HepG2 (cell line): Measurements from ENCODE around the gene TM9SF3. TPM values are rescaled to one million over a fixed set of nuclear protein-coding genes. Genes with fewer than 3 reads are reported as not detected.

Experiments used
- ATAC-seq: fragments of 200-7000 bp; cut with Tn5 transposase; 3 replicates; pipeline ENCODE4 v1.9.1; 2020; ENCODE audit warnings: mild to moderate bottlenecking, moderate library complexity
- BruUV-seq: library from RNA; stranded (reverse); fragments of 400-500 nt; replicated peaks from 2 replicates; lab custom pipeline; 2021; lab: Mats Ljungman, UMichigan
- CTCF ChIA-PET: fragments of 300-600 bp; formaldehyde crosslinking; extraction: SDS; loops from one replicate; lab custom pipeline; 2021; ENCODE audit warnings: low total read pairs, inconsistent platforms, low intra/inter-chr PET ratio; lab: Yijun Ruan, JAX
- POLR2A ChIA-PET: fragments of 350-600 bp; sonication (Branson Sonifier 250); formaldehyde crosslinking; loops from one replicate; lab custom pipeline; 2020; ENCODE audit warnings: antibody characterized with exemption, inconsistent platforms; lab: Yijun Ruan, JAX
- DNase-seq: peaks from one replicate; pipeline ENCODE4 v3.0.0-alpha.2; 2015; ENCODE audit warnings: low spot score
- FAIRE-seq: peaks from 3 replicates; lab custom pipeline; 2011; peaks lifted over from hg19 to GRCh38; lab: Jason Lieb, UNC
- H2AFZ ChIP-seq: one replicate; pipeline ENCODE4 v1.6.1; 2011; ENCODE audit warnings: low read length, inconsistent platforms
- H3K27ac ChIP-seq: fragments of 300-600 bp; 3 replicates; pipeline ENCODE4 v1.8.0; 2011; ENCODE audit warnings: mixed run types, mild to moderate bottlenecking, mixed read lengths, low read length, inconsistent platforms; ENCODE audit not compliant: insufficient read depth; ENCODE audit errors: extremely low read length
- H3K27me3 ChIP-seq, 2 experiments: fragments of 200-600 bp in 1 of 2; 2 replicates in 1 of 2; 3 replicates in 1 of 2; pipeline versions ENCODE4 v1.6.0 to v1.8.0; 2011; ENCODE audit warnings: low read length in 2 of 2, mild to moderate bottlenecking in 2 of 2, moderate library complexity in 2 of 2, inconsistent platforms in 1 of 2; ENCODE audit not compliant: insufficient read depth in 2 of 2, control insufficient read depth in 1 of 2
- H3K36me3 ChIP-seq, 2 experiments: fragments of 200-600 bp in 1 of 2; replicated peaks in 1 of 2; 2 replicates in 1 of 2; 3 replicates in 1 of 2; pipeline versions ENCODE4 v1.5.1 to v1.8.0; 2011; ENCODE audit warnings: low read length in 2 of 2, inconsistent platforms in 1 of 2; ENCODE audit not compliant: insufficient read depth in 2 of 2, control insufficient read depth in 1 of 2
- H3K4me1 ChIP-seq: 2 replicates; pipeline ENCODE4 v1.5.1; 2012; ENCODE audit warnings: low read length, inconsistent platforms; ENCODE audit not compliant: insufficient read depth
- H3K4me2 ChIP-seq: 2 replicates; pipeline ENCODE4 v1.6.0; 2011; ENCODE audit warnings: low read depth, low read length, inconsistent platforms
- H3K4me3 ChIP-seq, 3 experiments: fragments of 200-600 bp in 1 of 3; sonication (generic), shearing (Covaris generic) in 1 of 3; replicated peaks in 1 of 3; 2 replicates each; pipeline ENCODE4 v1.5.1; 2011 to 2016; ENCODE audit warnings: low read length in 3 of 3, inconsistent platforms in 2 of 3, low read depth in 2 of 3, mild to moderate bottlenecking in 2 of 3, control low read depth in 1 of 3, mixed read lengths in 1 of 3; ENCODE audit not compliant: insufficient read depth in 1 of 3
- H3K79me2 ChIP-seq: one replicate; pipeline ENCODE4 v1.6.1; 2011; ENCODE audit warnings: low read length, inconsistent platforms; ENCODE audit not compliant: insufficient read depth
- H3K9ac ChIP-seq: 2 replicates; pipeline ENCODE4 v1.6.0; 2011; ENCODE audit warnings: mild to moderate bottlenecking, low read depth, low read length, inconsistent platforms; ENCODE audit not compliant: insufficient read depth
- H3K9me3 ChIP-seq: 2 replicates; pipeline ENCODE4 v1.5.1; 2012; ENCODE audit warnings: mild to moderate bottlenecking, low read length
- H4K20me1 ChIP-seq: 2 replicates; pipeline ENCODE4 v1.6.0; 2011; ENCODE audit warnings: inconsistent platforms, mild to moderate bottlenecking, low read length, moderate library complexity; ENCODE audit not compliant: insufficient read depth
- AKNA ChIP-seq: sonication (generic); formaldehyde crosslinking; IDR thresholded peaks from 2 replicates; pipeline ENCODE4 v1.4.0; 2020; ENCODE audit warnings: missing genetic modification reagents, borderline replicate concordance
- CBX5 ChIP-seq: sonication (generic); formaldehyde crosslinking; IDR thresholded peaks from 2 replicates; pipeline ENCODE4 v1.4.0; 2020; ENCODE audit warnings: missing genetic modification reagents, borderline replicate concordance
- EEA1 ChIP-seq: sonication (generic); formaldehyde crosslinking; IDR thresholded peaks from 2 replicates; pipeline ENCODE4 v1.5.1; 2020; ENCODE audit warnings: mild to moderate bottlenecking, missing genetic modification reagents, borderline replicate concordance
- ELF1 ChIP-seq: sonication (generic); formaldehyde crosslinking; IDR thresholded peaks from 2 replicates; pipeline ENCODE4 v1.4.0; 2020; ENCODE audit warnings: missing genetic modification reagents
- FOXA3 ChIP-seq: IDR thresholded peaks from 2 replicates; pipeline ENCODE4 v1.6.1; 2016; ENCODE audit warnings: missing genetic modification reagents, missing compliant biosample characterization
- HCFC1 ChIP-seq: fragments of 150-350 bp; IDR thresholded peaks from 2 replicates; pipeline ENCODE4 v1.6.1; 2014; ENCODE audit warnings: low read depth, low read length
- HOXA9 ChIP-seq: sonication (generic); formaldehyde crosslinking; IDR thresholded peaks from 2 replicates; pipeline ENCODE4 v1.8.1; 2022; ENCODE audit warnings: missing genetic modification reagents, mild to moderate bottlenecking, moderate library complexity, borderline replicate concordance
- JUND ChIP-seq: sonication (generic); formaldehyde crosslinking; IDR thresholded peaks from 2 replicates; pipeline ENCODE4 v1.8.0; 2022; ENCODE audit warnings: mild to moderate bottlenecking, missing genetic modification reagents
- NAIF1 ChIP-seq: sonication (generic); formaldehyde crosslinking; IDR thresholded peaks from 2 replicates; pipeline ENCODE4 v1.5.0; 2020; ENCODE audit warnings: mild to moderate bottlenecking, missing genetic modification reagents, borderline replicate concordance
- NFRKB ChIP-seq: fragments of 450-650 bp; IDR thresholded peaks from 2 replicates; pipeline ENCODE4 v1.6.1; 2017
- PPARG ChIP-seq: conservative IDR thresholded peaks from 2 replicates; pipeline ENCODE4 v1.6.1; 2016; ENCODE audit warnings: missing biosample characterization, missing genetic modification reagents
- RELA ChIP-seq: sonication (generic); formaldehyde crosslinking; IDR thresholded peaks from 2 replicates; pipeline ENCODE4 v1.4.0; 2020; ENCODE audit warnings: missing genetic modification reagents
- RORA ChIP-seq: sonication (generic); formaldehyde crosslinking; IDR thresholded peaks from 2 replicates; pipeline ENCODE4 v1.5.0; 2020; ENCODE audit warnings: mild to moderate bottlenecking, missing genetic modification reagents, moderate library complexity
- SATB2 ChIP-seq: sonication (generic); formaldehyde crosslinking; IDR thresholded peaks from 2 replicates; pipeline ENCODE4 v1.5.0; 2020; ENCODE audit warnings: missing genetic modification reagents
- SP4 ChIP-seq: sonication (generic); formaldehyde crosslinking; IDR thresholded peaks from 2 replicates; pipeline ENCODE4 v1.8.1; 2023; ENCODE audit warnings: mild to moderate bottlenecking, missing genetic modification reagents
- TCF7 ChIP-seq: sonication (generic); IDR thresholded peaks from 2 replicates; pipeline ENCODE4 v1.6.1; 2016; ENCODE audit warnings: antibody characterized with exemption, low read depth
- ZBTB44 ChIP-seq: sonication (generic); formaldehyde crosslinking; IDR thresholded peaks from 2 replicates; pipeline ENCODE4 v1.4.0; 2020; ENCODE audit warnings: missing genetic modification reagents
- ZNF644 ChIP-seq: IDR thresholded peaks from 2 replicates; pipeline ENCODE4 v1.6.1; 2016; ENCODE audit warnings: low read depth
- ZNF766 ChIP-seq: sonication (generic); formaldehyde crosslinking; IDR thresholded peaks from 2 replicates; pipeline ENCODE4 v1.5.0; 2020; ENCODE audit warnings: missing genetic modification reagents, borderline replicate concordance
- whole genome bisulfite sequencing: methylation state at CpG from one replicate; pipeline ENCODE4 v1.1.6; 2017; ENCODE audit warnings: low lambda C conversion rate; 5-methylcytosine and 5-hydroxymethylcytosine counted together
- in situ Hi-C: cut with HindIII; loops from 2 replicates; pipeline ENCODE4 v1.10.0; 2017; ENCODE audit warnings: low pct_unique_long_range_greater_than_20kb; ENCODE audit not compliant: extremely low pct_ligation_motif_present
- intact Hi-C: fragments of 100-400 bp; cut with micrococcal nuclease; formaldehyde crosslinking; loops from one replicate; pipeline ENCODE4 v1.10.0; 2022; ENCODE audit not compliant: unreplicated experiment
- polyA plus RNA-seq, 8 experiments: library from polyadenylated mRNA; depleted of rRNA in 3 of 8; stranded (reverse) in 7 of 8; unstranded in 1 of 8; fragments of >200 nt; fragmentation: Illumina TruSeq in 4 of 8; extraction: Trizol in 4 of 8; gene quantifications; 2 replicates each; pipeline versions ENCODE4 v1.2.1 to v1.2.3, GENCODE V29; 2011 to 2016; ENCODE audit warnings: low read depth in 4 of 8, missing spikeins in 1 of 8, mixed read lengths in 1 of 8; ENCODE audit not compliant: insufficient read depth in 1 of 8
- total RNA-seq, 5 experiments: library from RNA; depleted of rRNA; stranded (reverse); fragments of >200 nt; fragmentation: Illumina TruSeq; extraction: Trizol; gene quantifications; 2 replicates each; pipeline ENCODE4 v1.2.3, GENCODE V29; 2016; ENCODE audit warnings: low read depth in 1 of 5

TM9SF3 gene
- total and polyA plus RNA-seq, 2 of the 13 experiments (the other 11 are each of a cell fraction or from before 2014, with no cell fraction given): 43.8 to 120 TPM

- TF ChIP-seq AKNA (CRISPR knock-in tag) (no peak), ELF1 (CRISPR knock-in tag) (no peak), PPARG (no peak), SP4 (CRISPR knock-in tag) (no peak), ZNF766 (CRISPR knock-in tag) (no peak), ZNF644 (CRISPR knock-in tag) (no peak), EEA1 (CRISPR knock-in tag) (no peak)
Measured at GRCh38 chr10:96613576-96613975, 26.8 kb upstream of the TM9SF3 start (continued).

GRCh38 chr10:96612055-96612830 lies 25.4 kb upstream of the TM9SF3 start:
- no peak overlapping the region for H3K4me3 ChIP-seq
- H3K27ac ChIP-seq: no peak overlapping the region
- H3K27me3 ChIP-seq: no peaks in the 10 kb centered on the region
- peak; percentile 73 for ATAC-seq
- BruUV-seq: no TSS peak
- peaks cover 50% of the 10 kb centered on the region for H3K4me1 ChIP-seq
- no peak overlapping the region for H3K9ac ChIP-seq
- 38% methylated on average over 8 of the region's 8 CpGs for WGBS
- no peaks in the 10 kb centered on the region for H3K9me3 ChIP-seq
- intact Hi-C loops: loop anchor here (2.0 kb wide), 1 partner anchor 23 kb away; no protein-coding TSS in a partner anchor
- DNase-seq: peak; percentile 55
- no peak overlapping the region; the same call in 1 of the 2 replicates for H3K4me2 ChIP-seq
- no peaks in the 10 kb centered on the region for H3K79me2 ChIP-seq
- FAIRE-seq: peak; percentile 74
- ChIA-PET CTCF (no interaction called here), POLR2A (no interaction called here)
- H2AFZ ChIP-seq: no peak overlapping the region
- no peaks in the 10 kb centered on the region for H3K36me3 ChIP-seq
- in situ Hi-C loops: no loop called here
- H4K20me1 ChIP-seq: no peaks in the 10 kb centered on the region
- TF ChIP-seq FOXA3: peak; percentile 15; the same call in 1 of the 2 replicates
- no peak for TF ChIP-seq HOXA9 (CRISPR knock-in tag)
- TF ChIP-seq ZBTB44 (CRISPR knock-in tag): no peak
- TF ChIP-seq RELA (CRISPR knock-in tag): no peak
- no peak for TF ChIP-seq HCFC1
- no peak for TF ChIP-seq RORA (CRISPR knock-in tag)
- no peak for TF ChIP-seq JUND (CRISPR knock-in tag)
- no peak for TF ChIP-seq SATB2 (CRISPR knock-in tag)
- TF ChIP-seq TCF7: 0 out of 2 replicates have a peak, but pooled peaks have one; percentile 23
- no peak for TF ChIP-seq CBX5
- no peak for TF ChIP-seq NFRKB
- no peak for TF ChIP-seq NAIF1 (CRISPR knock-in tag)
